Liver (tissue), 9 donors: ENCODE results near the gene KRTAP4-4. TPM values are rescaled to one million over a fixed set of nuclear protein-coding genes. Genes with fewer than 3 reads are reported as not detected.
"Not testable (repeated sequence)": the region's sequence is repeated elsewhere in the genome, so short reads cannot be mapped to it uniquely, and the experiment has no call there.

Experiments used
- DNase-seq: peaks from one replicate; pipeline ENCODE4 v3.0.0-alpha.2; 2017; ENCODE audit warnings: low spot score
- H3K27ac ChIP-seq, 2 donors: one replicate each; pipeline ENCODE4 v1.7.0; 2013; ENCODE audit warnings: inconsistent platforms in 2 of 2, low read length in 2 of 2, control low read depth in 1 of 2, low read depth in 1 of 2, mild to moderate bottlenecking in 1 of 2
- H3K27me3 ChIP-seq, 4 donors: one replicate each; pipeline versions ENCODE4 v1.6.1 to v1.7.0; 2013; ENCODE audit warnings: low read length in 3 of 4, inconsistent platforms in 1 of 4, mild to moderate bottlenecking in 1 of 4, moderate library complexity in 1 of 4; ENCODE audit not compliant: control insufficient read depth in 4 of 4, insufficient read depth in 4 of 4
- H3K36me3 ChIP-seq, 4 donors: one replicate each; pipeline versions ENCODE4 v1.6.1 to v1.7.0; 2013; ENCODE audit warnings: low read length in 3 of 4, mild to moderate bottlenecking in 3 of 4, low read depth in 1 of 4, moderate library complexity in 1 of 4; ENCODE audit not compliant: control insufficient read depth in 4 of 4, insufficient read depth in 3 of 4
- H3K4me1 ChIP-seq, 4 donors: one replicate each; pipeline versions ENCODE4 v1.6.1 to v1.7.0; 2013; ENCODE audit warnings: low read length in 3 of 4, mild to moderate bottlenecking in 3 of 4, moderate library complexity in 1 of 4; ENCODE audit not compliant: control insufficient read depth in 4 of 4, insufficient read depth in 4 of 4
- H3K4me3 ChIP-seq, 3 donors: one replicate each; pipeline versions ENCODE4 v1.6.1 to v1.7.0; 2013; ENCODE audit warnings: low read length in 3 of 3, control low read depth in 1 of 3, low read depth in 1 of 3, mild to moderate bottlenecking in 1 of 3
- H3K9ac ChIP-seq, 2 donors: one replicate each; pipeline ENCODE4 v1.7.0; 2013; ENCODE audit warnings: low read length in 2 of 2, mild to moderate bottlenecking in 2 of 2, moderate library complexity in 2 of 2, control low read depth in 1 of 2, low read depth in 1 of 2
- H3K9me3 ChIP-seq, 4 donors: one replicate each; pipeline versions ENCODE4 v1.6.1 to v1.7.0; 2013; ENCODE audit warnings: low read length in 3 of 4; ENCODE audit not compliant: control insufficient read depth in 4 of 4
- ATF3 ChIP-seq: IDR thresholded peaks from 2 replicates; pipeline ENCODE4 v1.6.1; 2016; ENCODE audit warnings: antibody characterized with exemption
- FOXA1 ChIP-seq: IDR thresholded peaks from 2 replicates; pipeline ENCODE4 v1.6.1; 2016; ENCODE audit warnings: antibody characterized with exemption
- FOXA2 ChIP-seq: IDR thresholded peaks from 2 replicates; pipeline ENCODE4 v1.6.1; 2016; ENCODE audit warnings: antibody characterized with exemption
- GABPA ChIP-seq, 2 donors: IDR thresholded peaks in 1 of 2; conservative IDR thresholded peaks in 1 of 2; 2 replicates each; pipeline ENCODE4 v1.6.1; 2016; ENCODE audit warnings: antibody characterized with exemption in 2 of 2, mild to moderate bottlenecking in 1 of 2, moderate library complexity in 1 of 2
- HNF4G ChIP-seq: IDR thresholded peaks from 2 replicates; pipeline ENCODE4 v1.6.1; 2016; ENCODE audit warnings: antibody characterized with exemption
- RAD21 ChIP-seq, 2 donors: IDR thresholded peaks; 2 replicates each; pipeline ENCODE4 v1.6.1; 2016; ENCODE audit warnings: antibody characterized with exemption in 2 of 2, mild to moderate bottlenecking in 2 of 2
- REST ChIP-seq: IDR thresholded peaks from 2 replicates; pipeline ENCODE4 v1.6.1; 2016; ENCODE audit warnings: antibody characterized with exemption, mild to moderate bottlenecking
- RXRA ChIP-seq, 2 donors: IDR thresholded peaks; 2 replicates each; pipeline ENCODE4 v1.6.1; 2017 to 2018; ENCODE audit warnings: antibody characterized with exemption in 2 of 2, mild to moderate bottlenecking in 1 of 2
- SP1 ChIP-seq: IDR thresholded peaks from 2 replicates; pipeline ENCODE4 v1.6.1; 2018; ENCODE audit warnings: antibody characterized with exemption, mild to moderate bottlenecking
- TAF1 ChIP-seq: conservative IDR thresholded peaks from 2 replicates; pipeline ENCODE4 v1.6.1; 2016; ENCODE audit warnings: antibody characterized with exemption, mild to moderate bottlenecking
- YY1 ChIP-seq: IDR thresholded peaks from 2 replicates; pipeline ENCODE4 v1.6.1; 2016; ENCODE audit warnings: antibody characterized with exemption, mild to moderate bottlenecking
- ZBTB33 ChIP-seq: IDR thresholded peaks from 2 replicates; pipeline ENCODE4 v1.6.1; 2016; ENCODE audit warnings: antibody characterized with exemption
- WGBS: extraction: QIAGEN DNeasy Blood & Tissue Kit; methylation state at CpG from one replicate; pipeline ENCODE4 v1.1.7; 2013; 5-methylcytosine and 5-hydroxymethylcytosine counted together
- polyA plus RNA-seq, 2 donors: library from polyadenylated mRNA; stranded (reverse) in 1 of 2; unstranded in 1 of 2; fragments of 200-250 nt in 1 of 2; fragments of >200 nt in 1 of 2; fragmentation: Nextera tagmentation in 1 of 2; extraction: Ambion mirVana in 1 of 2; gene quantifications; one replicate each; pipeline versions ENCODE4 v1.2.1 to v1.2.3, GENCODE V29; 2013 to 2015
- total RNA-seq, 2 donors: library from RNA; depleted of rRNA; stranded (reverse); fragments of >200 nt; gene quantifications; one replicate each; pipeline ENCODE4 v1.2.3, GENCODE V29; 2014
- TF ChIP-seq, protein P1 (sequence below): IDR thresholded peaks from 2 replicates; pipeline ENCODE4 v1.6.1; 2016; ENCODE audit warnings: antibody characterized with exemption
- TF ChIP-seq, protein P2 (sequence below): fragments of 150-350 bp; IDR thresholded peaks from 2 replicates; pipeline ENCODE4 v1.5.1; 2017; ENCODE audit warnings: improper control_type of control experiment, low read depth, low read length; ENCODE audit not compliant: missing input control
- donor health status: healthy.
- donor health status: healthy.
- donor health status: healthy.
- donor health status: healthy.
- donor health status: healthy.

The KRTAP4-4 gene
- total and polyA plus RNA-seq, 4 donors, result not detected

- 80% methylated on average over 12 of the region's 12 CpGs for WGBS
- not testable (repeated sequence) for H3K4me3 ChIP-seq, H3K9me3 ChIP-seq, H3K4me1 ChIP-seq, H3K36me3 ChIP-seq, H3K9ac ChIP-seq, H3K27me3 ChIP-seq, H3K27ac ChIP-seq, DNase-seq
Observed at GRCh38 chr17:41123292-41123990, 37.1 kb downstream of the KRTAP4-4 start.

- DNase-seq, result no peak
- TF ChIP-seq REST (no peak), GABPA (IDR thresholded peaks at IDR 0.05 in 1 of 2, conservative IDR thresholded peaks at IDR 0.05 in 1 of 2) (no peak), ATF3 (no peak), ZBTB33 (no peak), SP1 (no peak), HNF4G (no peak), FOXA2 (no peak), TAF1 (no peak), YY1 (no peak), FOXA1 (no peak), RAD21 (IDR thresholded peaks at IDR 0.05) (no peak), RXRA (IDR thresholded peaks at IDR 0.05) (no peak)
- TF ChIP-seq, protein P1, sequence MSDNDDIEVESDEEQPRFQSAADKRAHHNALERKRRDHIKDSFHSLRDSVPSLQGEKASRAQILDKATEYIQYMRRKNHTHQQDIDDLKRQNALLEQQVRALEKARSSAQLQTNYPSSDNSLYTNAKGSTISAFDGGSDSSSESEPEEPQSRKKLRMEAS, result no peak
- TF ChIP-seq, protein P2, sequence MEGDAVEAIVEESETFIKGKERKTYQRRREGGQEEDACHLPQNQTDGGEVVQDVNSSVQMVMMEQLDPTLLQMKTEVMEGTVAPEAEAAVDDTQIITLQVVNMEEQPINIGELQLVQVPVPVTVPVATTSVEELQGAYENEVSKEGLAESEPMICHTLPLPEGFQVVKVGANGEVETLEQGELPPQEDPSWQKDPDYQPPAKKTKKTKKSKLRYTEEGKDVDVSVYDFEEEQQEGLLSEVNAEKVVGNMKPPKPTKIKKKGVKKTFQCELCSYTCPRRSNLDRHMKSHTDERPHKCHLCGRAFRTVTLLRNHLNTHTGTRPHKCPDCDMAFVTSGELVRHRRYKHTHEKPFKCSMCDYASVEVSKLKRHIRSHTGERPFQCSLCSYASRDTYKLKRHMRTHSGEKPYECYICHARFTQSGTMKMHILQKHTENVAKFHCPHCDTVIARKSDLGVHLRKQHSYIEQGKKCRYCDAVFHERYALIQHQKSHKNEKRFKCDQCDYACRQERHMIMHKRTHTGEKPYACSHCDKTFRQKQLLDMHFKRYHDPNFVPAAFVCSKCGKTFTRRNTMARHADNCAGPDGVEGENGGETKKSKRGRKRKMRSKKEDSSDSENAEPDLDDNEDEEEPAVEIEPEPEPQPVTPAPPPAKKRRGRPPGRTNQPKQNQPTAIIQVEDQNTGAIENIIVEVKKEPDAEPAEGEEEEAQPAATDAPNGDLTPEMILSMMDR, result no peak
- no peaks in the 10 kb centered on the region for H3K4me1 ChIP-seq
- no peak overlapping the region for H3K27ac ChIP-seq
- H3K4me3 ChIP-seq, result no peak overlapping the region
- no peaks in the 10 kb centered on the region for H3K9me3 ChIP-seq
- H3K36me3 ChIP-seq, result no peaks in the 10 kb centered on the region
- 83% methylated on average over 2 of the region's 2 CpGs for WGBS
- no peak overlapping the region for H3K9ac ChIP-seq
- H3K27me3 ChIP-seq, result no peaks in the 10 kb centered on the region
Observed at GRCh38 chr17:41121742-41122141, 38.8 kb downstream of the KRTAP4-4 start.

DNA sequence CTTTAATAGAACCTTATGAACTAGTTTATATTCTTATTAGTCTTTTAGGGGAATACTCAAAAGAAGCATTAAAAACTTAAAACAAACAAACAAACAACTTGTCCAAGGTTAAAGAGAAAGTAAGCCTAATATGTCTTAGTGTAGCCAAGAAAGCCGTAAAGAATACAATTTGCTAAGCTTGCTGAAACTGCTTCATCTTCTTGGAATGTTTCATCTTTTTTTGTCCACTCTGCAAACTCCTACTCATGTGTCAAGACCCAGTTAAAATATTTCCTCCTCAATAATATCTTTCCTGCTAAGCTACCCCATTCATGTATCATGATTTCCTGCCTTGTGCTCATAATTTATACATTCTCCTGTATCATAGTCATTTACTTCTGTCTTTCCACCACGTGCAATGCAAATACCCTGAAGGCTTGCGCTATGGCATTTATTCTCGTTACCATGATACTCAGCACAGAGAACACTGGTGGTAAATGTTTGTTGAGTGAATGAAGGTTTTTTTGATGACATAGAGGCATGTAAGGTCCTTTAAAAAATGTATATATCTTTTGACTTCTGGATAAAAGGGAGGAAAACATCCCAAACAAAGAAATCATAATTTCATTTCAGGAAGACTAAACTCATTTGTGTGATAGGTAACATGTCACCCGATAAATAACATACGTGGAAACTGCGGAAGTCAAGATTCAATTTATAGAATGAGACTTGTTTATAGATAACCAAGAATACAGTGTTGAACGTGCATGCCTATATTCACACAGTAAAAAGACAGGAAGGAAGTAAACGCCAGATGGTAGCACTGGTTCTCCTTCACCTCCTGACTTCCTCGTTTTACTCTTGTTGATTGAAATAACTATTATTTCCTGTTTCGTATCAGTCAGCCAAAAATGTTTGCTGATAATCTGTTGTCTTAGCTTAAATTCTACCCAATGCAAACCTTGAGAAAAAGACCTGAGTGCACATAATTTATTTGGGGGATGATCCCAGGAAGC is 40.6 kb downstream of the KRTAP4-4 start:
- not testable (repeated sequence) for H3K36me3 ChIP-seq, DNase-seq, H3K27me3 ChIP-seq, H3K4me3 ChIP-seq, H3K9me3 ChIP-seq, H3K9ac ChIP-seq, H3K27ac ChIP-seq, H3K4me1 ChIP-seq
- WGBS, result 55% methylated on average over 11 of the region's 11 CpGs
